RWPE2 (cell line): ENCODE measurements around the gene MRE11.
"Not testable (repeated sequence)": the region's sequence is repeated elsewhere in the genome, so short reads cannot be mapped to it uniquely, and the experiment has no call there.

Experiments used
- ATAC-seq: fragments of 200-7000 bp; cut with Tn5 transposase; 3 replicates; pipeline ENCODE4 v1.9.1; 2021; ENCODE audit warnings: low read depth
- DNase-seq: peaks from one replicate; pipeline ENCODE4 v3.0.0-alpha.2; 2020; ENCODE audit warnings: low spot score
- H3K27ac ChIP-seq: fragments of 450-650 bp; 2 replicates; pipeline ENCODE4 v1.5.1; 2017; ENCODE audit warnings: mild to moderate bottlenecking; ENCODE audit not compliant: poor library complexity, severe bottlenecking
- H3K27me3 ChIP-seq: fragments of 250-450 bp; sonication (Bioruptor Pico); 2 replicates; pipeline ENCODE4 v1.5.1; 2021; ENCODE audit warnings: mild to moderate bottlenecking, moderate library complexity; ENCODE audit not compliant: insufficient read depth, poor library complexity, severe bottlenecking
- H3K36me3 ChIP-seq: fragments of 250-450 bp; sonication (Bioruptor Pico); 2 replicates; pipeline ENCODE4 v1.5.1; 2020; ENCODE audit warnings: low read depth, mild to moderate bottlenecking, moderate library complexity
- H3K4me1 ChIP-seq: fragments of 250-450 bp; sonication (Bioruptor Pico); 2 replicates; pipeline ENCODE4 v1.5.1; 2021; ENCODE audit warnings: mild to moderate bottlenecking, moderate library complexity; ENCODE audit not compliant: insufficient read depth, poor library complexity, severe bottlenecking
- H3K4me3 ChIP-seq: fragments of 250-450 bp; sonication (Bioruptor Pico); 2 replicates; pipeline ENCODE4 v1.5.1; 2021; ENCODE audit warnings: mild to moderate bottlenecking, moderate library complexity; ENCODE audit not compliant: severe bottlenecking
- H3K9me3 ChIP-seq: fragments of 250-450 bp; sonication (Bioruptor Pico); 2 replicates; pipeline ENCODE4 v1.5.1; 2021; ENCODE audit warnings: mild to moderate bottlenecking, moderate library complexity; ENCODE audit not compliant: severe bottlenecking
- TF ChIP-seq, protein P1 (sequence below): fragments of 450-650 bp; IDR thresholded peaks from one replicate; pipeline ENCODE4 v1.5.1; 2017; ENCODE audit warnings: mild to moderate bottlenecking, moderate library complexity; ENCODE audit not compliant: poor library complexity, severe bottlenecking

MRE11 gene

DNA sequence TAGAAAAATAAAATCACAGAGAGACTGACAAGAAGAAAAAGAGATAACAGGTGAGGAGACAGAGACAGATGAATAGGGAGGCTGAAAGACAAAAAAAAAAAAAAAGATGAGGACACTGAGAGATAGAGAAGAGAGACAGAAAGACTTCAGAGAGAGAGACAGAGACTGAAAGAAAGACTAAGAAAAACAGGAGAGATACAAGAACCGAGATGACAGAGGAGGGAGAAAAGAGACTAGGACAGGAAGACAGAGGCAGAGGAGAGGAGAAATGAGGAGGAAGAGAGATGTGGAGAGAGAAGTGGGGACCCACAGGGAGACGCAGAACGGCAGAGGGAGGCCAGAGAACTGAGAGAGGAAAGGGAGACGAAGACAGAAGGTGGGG is 93.2 kb downstream of the MRE11 start:
- TF ChIP-seq, protein P1, sequence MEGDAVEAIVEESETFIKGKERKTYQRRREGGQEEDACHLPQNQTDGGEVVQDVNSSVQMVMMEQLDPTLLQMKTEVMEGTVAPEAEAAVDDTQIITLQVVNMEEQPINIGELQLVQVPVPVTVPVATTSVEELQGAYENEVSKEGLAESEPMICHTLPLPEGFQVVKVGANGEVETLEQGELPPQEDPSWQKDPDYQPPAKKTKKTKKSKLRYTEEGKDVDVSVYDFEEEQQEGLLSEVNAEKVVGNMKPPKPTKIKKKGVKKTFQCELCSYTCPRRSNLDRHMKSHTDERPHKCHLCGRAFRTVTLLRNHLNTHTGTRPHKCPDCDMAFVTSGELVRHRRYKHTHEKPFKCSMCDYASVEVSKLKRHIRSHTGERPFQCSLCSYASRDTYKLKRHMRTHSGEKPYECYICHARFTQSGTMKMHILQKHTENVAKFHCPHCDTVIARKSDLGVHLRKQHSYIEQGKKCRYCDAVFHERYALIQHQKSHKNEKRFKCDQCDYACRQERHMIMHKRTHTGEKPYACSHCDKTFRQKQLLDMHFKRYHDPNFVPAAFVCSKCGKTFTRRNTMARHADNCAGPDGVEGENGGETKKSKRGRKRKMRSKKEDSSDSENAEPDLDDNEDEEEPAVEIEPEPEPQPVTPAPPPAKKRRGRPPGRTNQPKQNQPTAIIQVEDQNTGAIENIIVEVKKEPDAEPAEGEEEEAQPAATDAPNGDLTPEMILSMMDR, result no peak
- DNase-seq, result no peak
- Histone ChIP-seq H3K4me1 (peaks cover 3% of the 10 kb centered on the region), H3K9me3 (no peaks in the 10 kb centered on the region), H3K36me3 (no peaks in the 10 kb centered on the region), H3K27me3 (peaks cover 29% of the 10 kb centered on the region), H3K4me3 (no peak overlapping the region), H3K27ac (no peak overlapping the region)
- ATAC-seq, result no peak

DNA sequence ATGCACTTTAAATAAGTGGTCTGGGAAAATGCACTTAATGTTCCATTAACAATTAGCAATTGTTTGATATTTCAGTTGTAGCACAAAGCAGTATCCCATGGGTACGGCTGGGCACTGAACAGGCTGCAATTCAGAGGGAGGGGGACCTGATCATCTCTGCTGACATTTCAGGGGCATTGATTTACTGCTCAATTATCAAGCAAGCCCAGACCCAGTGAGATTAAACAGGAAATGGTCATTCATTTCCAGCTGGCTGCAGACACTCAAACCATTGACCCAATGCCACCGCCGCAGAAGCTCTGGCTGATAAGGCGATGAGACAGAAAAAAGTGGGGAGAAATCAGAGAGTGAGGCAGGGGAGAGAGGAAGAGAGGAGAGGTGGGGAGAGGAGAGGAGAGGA is 93.6 kb downstream of the MRE11 start:
- H3K36me3 ChIP-seq, result no peaks in the 10 kb centered on the region
- DNase-seq, result no peak
- no peak overlapping the region for H3K4me3 ChIP-seq
- TF ChIP-seq, protein P1, result no peak
- no peak for ATAC-seq
- peaks cover 3% of the 10 kb centered on the region for H3K4me1 ChIP-seq
- H3K27ac ChIP-seq, result no peak overlapping the region
- no peaks in the 10 kb centered on the region for H3K9me3 ChIP-seq
- H3K27me3 ChIP-seq, result peaks cover 29% of the 10 kb centered on the region

DNA sequence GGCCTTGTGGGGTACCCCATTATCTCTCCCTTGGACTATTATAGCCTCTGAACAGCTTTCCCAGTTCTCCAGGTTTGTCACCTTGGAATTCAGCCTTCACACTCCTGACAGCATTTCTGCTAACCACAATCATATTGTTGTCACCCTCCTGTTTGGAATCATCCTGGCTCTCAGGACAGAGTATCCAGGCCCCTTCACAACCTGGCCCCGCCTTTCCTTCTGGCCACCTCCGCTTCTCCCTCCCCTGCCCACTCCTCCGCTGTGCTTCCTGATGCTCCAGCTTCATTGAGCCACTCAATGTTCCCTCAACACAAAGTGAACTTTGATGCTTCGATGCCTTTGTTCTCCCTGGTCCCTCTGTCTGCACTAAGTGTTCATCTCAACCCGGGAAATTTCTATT is 95.5 kb downstream of the MRE11 start:
- H3K4me3 ChIP-seq, result no peak overlapping the region
- no peaks in the 10 kb centered on the region for H3K36me3 ChIP-seq
- H3K27me3 ChIP-seq, result peaks cover 29% of the 10 kb centered on the region
- ATAC-seq (no peak), DNase-seq (no peak)
- H3K9me3 ChIP-seq, result no peaks in the 10 kb centered on the region
- H3K27ac ChIP-seq, result no peak overlapping the region
- peaks cover 3% of the 10 kb centered on the region for H3K4me1 ChIP-seq
- TF ChIP-seq, protein P1, result no peak

DNA sequence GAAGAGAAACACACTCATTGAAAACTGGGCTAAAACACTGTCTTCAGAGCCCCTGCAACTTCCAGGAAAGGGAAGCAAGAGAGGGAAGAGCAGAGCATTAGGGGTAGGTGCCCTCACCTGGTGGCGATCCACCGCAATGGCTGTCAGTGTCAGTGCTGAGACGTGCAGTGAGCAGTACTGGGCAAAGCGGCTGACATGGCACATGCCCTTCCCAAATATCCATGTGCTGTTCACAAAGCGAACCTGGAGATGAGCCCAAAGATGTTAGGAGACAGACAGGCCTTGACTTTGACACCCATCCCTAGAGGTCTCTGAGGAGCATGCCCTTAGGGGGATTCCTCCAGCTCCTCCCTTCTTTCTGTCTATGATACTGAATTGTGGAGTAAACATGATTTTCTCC is 97.4 kb downstream of the MRE11 start:
- DNase-seq (no peak), ATAC-seq (no peak)
- Histone ChIP-seq H3K27ac (no peak overlapping the region), H3K36me3 (no peaks in the 10 kb centered on the region), H3K9me3 (no peaks in the 10 kb centered on the region), H3K4me3 (no peak overlapping the region), H3K4me1 (no peaks in the 10 kb centered on the region), H3K27me3 (peaks cover 21% of the 10 kb centered on the region)
- TF ChIP-seq, protein P1, result no peak

DNA sequence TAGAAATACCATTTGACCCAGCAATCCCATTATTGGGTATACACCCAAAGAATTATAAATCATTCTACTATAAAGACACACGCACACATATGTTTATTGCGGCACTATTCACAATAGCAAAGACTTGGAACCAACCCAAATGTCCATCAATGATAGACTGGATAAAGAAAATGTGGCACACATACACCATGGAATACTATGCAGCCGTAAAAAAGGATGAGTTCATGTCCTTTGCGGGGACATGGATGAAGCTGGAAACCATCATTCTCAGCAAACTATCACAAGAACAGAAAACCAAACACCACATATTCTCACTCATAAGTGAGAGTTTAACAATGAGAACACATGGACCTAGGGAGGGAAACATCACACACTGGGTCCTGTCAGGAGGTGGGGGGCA is 101.7 kb downstream of the MRE11 start:
- not testable (repeated sequence) for ATAC-seq, DNase-seq, H3K4me3 ChIP-seq, H3K27me3 ChIP-seq, H3K9me3 ChIP-seq, H3K27ac ChIP-seq, H3K36me3 ChIP-seq, H3K4me1 ChIP-seq
